Lower leg skin (tissue), 3 donors: ENCODE data around the gene GRWD1.

ENCODE experiments used
- POLR2A ChIP-seq, 2 donors: fragments of 450-650 bp; IDR thresholded peaks; one replicate each; pipeline ENCODE4 v1.6.1; 2016 to 2017; ENCODE audit warnings: antibody characterized with exemption in 2 of 2, mild to moderate bottlenecking in 1 of 2, moderate library complexity in 1 of 2
- TF ChIP-seq, protein P1 (sequence below), 3 donors: fragments of 450-650 bp; IDR thresholded peaks; one replicate each; pipeline ENCODE4 v1.5.1; 2016; ENCODE audit warnings: antibody characterized with exemption in 3 of 3, mild to moderate bottlenecking in 3 of 3, moderate library complexity in 2 of 3

DNA sequence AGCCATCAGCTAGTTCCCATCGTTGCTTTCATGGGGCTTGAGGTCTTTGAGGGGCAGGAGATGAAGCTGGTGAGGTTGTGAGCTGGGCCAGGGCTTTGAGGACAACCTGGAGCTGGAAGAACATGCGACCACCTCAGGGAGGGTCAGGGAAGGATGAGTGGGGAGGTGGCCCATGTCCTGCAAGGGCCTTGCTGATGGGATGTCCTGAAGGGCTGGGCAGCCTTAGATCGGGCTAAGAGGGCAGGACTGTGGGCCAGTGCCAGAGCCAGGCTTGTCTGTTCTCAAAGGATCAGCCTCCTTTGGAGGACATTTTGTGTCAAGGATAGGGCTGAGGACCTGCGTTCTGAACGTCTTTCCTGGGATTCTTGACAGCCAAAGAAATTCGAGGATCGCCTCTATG, 33.9 kb downstream of the GRWD1 start:
- TF ChIP-seq, protein P1, sequence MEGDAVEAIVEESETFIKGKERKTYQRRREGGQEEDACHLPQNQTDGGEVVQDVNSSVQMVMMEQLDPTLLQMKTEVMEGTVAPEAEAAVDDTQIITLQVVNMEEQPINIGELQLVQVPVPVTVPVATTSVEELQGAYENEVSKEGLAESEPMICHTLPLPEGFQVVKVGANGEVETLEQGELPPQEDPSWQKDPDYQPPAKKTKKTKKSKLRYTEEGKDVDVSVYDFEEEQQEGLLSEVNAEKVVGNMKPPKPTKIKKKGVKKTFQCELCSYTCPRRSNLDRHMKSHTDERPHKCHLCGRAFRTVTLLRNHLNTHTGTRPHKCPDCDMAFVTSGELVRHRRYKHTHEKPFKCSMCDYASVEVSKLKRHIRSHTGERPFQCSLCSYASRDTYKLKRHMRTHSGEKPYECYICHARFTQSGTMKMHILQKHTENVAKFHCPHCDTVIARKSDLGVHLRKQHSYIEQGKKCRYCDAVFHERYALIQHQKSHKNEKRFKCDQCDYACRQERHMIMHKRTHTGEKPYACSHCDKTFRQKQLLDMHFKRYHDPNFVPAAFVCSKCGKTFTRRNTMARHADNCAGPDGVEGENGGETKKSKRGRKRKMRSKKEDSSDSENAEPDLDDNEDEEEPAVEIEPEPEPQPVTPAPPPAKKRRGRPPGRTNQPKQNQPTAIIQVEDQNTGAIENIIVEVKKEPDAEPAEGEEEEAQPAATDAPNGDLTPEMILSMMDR (IDR thresholded peaks at IDR 0.05): no peak
- TF ChIP-seq POLR2A (IDR thresholded peaks at IDR 0.05): no peak
